Measurements from ENCODE around the gene CTDSP2.
A peak's percentile ranks its signal among the peaks of the same experiment; 100 is the strongest.

The CTDSP2 gene

DNA sequence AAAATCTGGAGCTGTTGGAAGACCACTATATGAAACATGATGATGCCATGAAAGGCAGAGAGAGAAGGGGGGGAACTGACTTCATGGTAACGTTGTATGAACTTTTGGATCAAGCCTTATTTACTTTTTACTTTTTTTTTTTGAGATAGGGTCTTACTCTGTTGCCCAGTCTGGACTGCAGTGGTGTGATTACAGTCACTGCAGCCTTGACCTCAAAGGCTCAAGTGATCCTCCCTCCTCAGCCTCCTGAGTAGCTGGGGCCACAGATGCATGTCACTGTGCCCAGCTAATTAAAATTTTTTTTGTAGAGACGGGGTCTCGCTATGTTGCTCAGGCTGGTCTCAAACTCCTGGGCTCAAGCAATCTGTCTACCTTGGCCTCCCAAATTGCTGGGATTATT lies 31.3 kb upstream of the CTDSP2 start:
- TF ChIP-seq, protein P1, sequence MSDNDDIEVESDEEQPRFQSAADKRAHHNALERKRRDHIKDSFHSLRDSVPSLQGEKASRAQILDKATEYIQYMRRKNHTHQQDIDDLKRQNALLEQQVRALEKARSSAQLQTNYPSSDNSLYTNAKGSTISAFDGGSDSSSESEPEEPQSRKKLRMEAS (IDR thresholded peaks at IDR 0.05), result no peak
- TF ChIP-seq EGR1 (IDR thresholded peaks at IDR 0.05), result no peak
- no peak for TF ChIP-seq RAD21 (IDR thresholded peaks at IDR 0.05; ENCODE audit: low read depth)
- TF ChIP-seq, protein P2, sequence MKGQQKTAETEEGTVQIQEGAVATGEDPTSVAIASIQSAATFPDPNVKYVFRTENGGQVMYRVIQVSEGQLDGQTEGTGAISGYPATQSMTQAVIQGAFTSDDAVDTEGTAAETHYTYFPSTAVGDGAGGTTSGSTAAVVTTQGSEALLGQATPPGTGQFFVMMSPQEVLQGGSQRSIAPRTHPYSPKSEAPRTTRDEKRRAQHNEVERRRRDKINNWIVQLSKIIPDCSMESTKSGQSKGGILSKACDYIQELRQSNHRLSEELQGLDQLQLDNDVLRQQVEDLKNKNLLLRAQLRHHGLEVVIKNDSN (IDR thresholded peaks at IDR 0.05), result no peak
- no peak for TF ChIP-seq TCF12 (IDR thresholded peaks at IDR 0.05; ENCODE audit: low read depth)
- no peak for TF ChIP-seq ZBTB7A (IDR thresholded peaks at IDR 0.05; ENCODE audit: low read depth)
- TF ChIP-seq CREB1 (IDR thresholded peaks at IDR 0.05; ENCODE audit: low read depth), result no peak
- TF ChIP-seq FOXM1 (IDR thresholded peaks at IDR 0.05; ENCODE audit: borderline replicate concordance, low read depth), result no peak
- no peak for TF ChIP-seq YY1 (IDR thresholded peaks at IDR 0.05; ENCODE audit: low read depth)
- no peak for TF ChIP-seq TAF1 (IDR thresholded peaks at IDR 0.05; ENCODE audit: low read depth)
- TF ChIP-seq EP300 (IDR thresholded peaks at IDR 0.05; ENCODE audit: borderline replicate concordance), result no peak
- no peak for TF ChIP-seq NFIC (IDR thresholded peaks at IDR 0.05)
- TF ChIP-seq, protein P3, sequence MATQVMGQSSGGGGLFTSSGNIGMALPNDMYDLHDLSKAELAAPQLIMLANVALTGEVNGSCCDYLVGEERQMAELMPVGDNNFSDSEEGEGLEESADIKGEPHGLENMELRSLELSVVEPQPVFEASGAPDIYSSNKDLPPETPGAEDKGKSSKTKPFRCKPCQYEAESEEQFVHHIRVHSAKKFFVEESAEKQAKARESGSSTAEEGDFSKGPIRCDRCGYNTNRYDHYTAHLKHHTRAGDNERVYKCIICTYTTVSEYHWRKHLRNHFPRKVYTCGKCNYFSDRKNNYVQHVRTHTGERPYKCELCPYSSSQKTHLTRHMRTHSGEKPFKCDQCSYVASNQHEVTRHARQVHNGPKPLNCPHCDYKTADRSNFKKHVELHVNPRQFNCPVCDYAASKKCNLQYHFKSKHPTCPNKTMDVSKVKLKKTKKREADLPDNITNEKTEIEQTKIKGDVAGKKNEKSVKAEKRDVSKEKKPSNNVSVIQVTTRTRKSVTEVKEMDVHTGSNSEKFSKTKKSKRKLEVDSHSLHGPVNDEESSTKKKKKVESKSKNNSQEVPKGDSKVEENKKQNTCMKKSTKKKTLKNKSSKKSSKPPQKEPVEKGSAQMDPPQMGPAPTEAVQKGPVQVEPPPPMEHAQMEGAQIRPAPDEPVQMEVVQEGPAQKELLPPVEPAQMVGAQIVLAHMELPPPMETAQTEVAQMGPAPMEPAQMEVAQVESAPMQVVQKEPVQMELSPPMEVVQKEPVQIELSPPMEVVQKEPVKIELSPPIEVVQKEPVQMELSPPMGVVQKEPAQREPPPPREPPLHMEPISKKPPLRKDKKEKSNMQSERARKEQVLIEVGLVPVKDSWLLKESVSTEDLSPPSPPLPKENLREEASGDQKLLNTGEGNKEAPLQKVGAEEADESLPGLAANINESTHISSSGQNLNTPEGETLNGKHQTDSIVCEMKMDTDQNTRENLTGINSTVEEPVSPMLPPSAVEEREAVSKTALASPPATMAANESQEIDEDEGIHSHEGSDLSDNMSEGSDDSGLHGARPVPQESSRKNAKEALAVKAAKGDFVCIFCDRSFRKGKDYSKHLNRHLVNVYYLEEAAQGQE (IDR thresholded peaks at IDR 0.05; ENCODE audit: low read depth), result no peak
- TF ChIP-seq TEAD4 (IDR thresholded peaks at IDR 0.05), result no peak
- TF ChIP-seq CEBPB (IDR thresholded peaks at IDR 0.05), result no peak

DNA sequence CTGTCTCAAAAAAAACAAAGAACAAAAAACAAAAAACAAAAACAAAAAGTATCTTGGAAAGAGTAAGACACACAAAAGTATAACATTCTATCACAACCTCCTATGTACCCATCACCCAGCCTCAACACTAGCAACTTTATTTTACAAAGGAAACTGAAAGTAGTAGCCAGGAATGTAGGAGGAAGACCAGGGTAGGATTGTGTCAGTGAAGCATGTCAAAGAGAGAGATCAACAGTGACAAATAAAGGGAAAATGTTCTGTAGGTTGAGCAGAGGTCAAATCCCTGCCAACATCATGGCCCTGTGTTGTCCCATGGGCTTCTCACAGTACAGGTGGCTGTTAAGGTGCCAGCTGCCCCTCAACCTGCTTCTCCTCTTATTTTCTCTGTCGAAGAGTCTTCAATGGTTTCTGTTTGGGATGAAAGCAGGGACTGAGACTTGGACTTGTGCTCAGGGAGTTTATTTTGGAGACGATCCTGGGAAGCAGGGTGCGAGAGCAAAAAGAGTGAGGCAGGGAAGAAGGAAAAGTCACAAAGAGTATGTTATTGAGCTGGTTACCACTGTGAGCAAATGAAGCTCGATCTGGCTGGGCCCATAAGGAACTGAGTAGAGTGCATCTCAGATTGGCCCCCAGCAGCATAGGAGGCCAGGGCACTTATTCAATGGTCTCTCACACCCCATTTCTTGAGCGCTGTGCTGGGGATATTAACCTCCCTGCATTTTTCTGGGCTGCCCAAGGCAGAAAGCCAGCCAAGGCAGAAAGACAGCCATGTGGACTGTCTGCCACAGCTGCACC lies 29.4 kb upstream of the CTDSP2 start:
- TF ChIP-seq TCF12 (IDR thresholded peaks at IDR 0.05; ENCODE audit: low read depth) (no peak), YY1 (IDR thresholded peaks at IDR 0.05; ENCODE audit: low read depth) (no peak), EP300 (IDR thresholded peaks at IDR 0.05; ENCODE audit: borderline replicate concordance) (no peak), CREB1 (IDR thresholded peaks at IDR 0.05; ENCODE audit: low read depth) (no peak), ZBTB7A (IDR thresholded peaks at IDR 0.05; ENCODE audit: low read depth) (no peak)
- TF ChIP-seq, protein P2 (IDR thresholded peaks at IDR 0.05), result no peak

DNA sequence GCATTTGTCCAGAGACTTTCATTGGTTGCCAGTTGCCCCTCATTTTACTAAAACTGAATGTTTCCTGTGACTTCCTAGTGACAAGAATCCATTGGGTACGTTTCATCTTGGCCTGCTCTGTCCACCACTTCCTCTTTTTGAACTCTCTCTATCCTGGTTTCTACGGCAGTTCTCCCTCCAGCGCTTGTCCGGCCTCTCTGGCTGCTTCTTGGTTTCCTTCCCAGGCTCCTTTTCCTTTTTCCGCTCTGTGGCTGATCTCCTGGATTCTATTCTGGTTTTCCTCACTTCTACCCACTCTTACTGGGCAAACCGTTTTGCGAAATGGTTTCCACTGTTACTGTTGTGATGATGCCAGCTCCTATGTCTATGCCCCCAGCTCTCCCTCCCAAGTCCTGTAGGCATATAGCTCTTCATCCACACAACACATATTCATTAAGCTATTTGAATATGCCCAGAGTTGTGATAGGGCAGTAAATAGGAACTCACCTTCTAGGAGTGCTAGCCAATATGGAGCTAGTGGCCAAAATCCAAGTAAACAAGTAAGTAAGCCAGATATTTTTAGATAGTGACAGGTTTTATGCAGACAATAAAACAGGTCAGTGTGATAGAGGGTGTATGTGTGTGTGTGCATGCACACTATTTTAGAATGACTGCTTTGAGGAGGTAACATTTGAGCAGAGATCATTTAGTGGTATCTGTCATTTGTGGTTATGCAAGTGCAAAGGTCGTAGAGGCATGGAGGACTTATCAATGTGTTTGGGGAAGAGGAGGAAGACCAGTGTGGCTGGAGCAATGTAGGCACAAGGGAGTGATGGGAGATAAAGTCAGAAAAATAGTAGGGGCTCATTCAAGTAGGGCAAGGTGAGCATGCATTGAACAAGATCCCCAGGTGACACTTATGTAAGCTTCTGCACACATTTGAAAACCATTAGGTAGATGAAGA lies 27.9 kb upstream of the CTDSP2 start:
- TF ChIP-seq TEAD4 (IDR thresholded peaks at IDR 0.05) (no peak), CEBPB (IDR thresholded peaks at IDR 0.05) (no peak), TCF12 (IDR thresholded peaks at IDR 0.05; ENCODE audit: low read depth) (no peak)

DNA sequence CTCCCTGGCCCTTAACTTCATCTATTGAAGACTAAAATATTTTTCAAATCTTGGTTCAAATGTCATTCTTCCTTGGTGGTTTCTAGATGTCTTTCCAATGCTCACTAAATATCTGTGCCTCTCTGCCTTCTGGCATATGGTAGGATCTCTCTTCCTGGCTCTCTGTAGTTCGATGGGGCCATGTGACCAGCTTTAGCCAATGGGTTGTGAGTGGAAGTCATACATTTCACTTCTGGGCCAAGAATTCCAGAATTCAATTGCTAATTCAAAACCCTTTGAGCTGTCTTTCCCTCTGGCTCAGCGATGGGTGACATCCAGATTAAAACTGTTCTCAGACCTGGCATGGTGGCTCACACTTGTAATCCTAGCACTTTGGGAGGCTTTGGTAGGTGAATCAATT lies 25.8 kb upstream of the CTDSP2 start:
- TF ChIP-seq TCF12 (IDR thresholded peaks at IDR 0.05; ENCODE audit: low read depth), result no peak
- TF ChIP-seq, protein P2 (IDR thresholded peaks at IDR 0.05), result peak; percentile 91
- TF ChIP-seq YY1 (IDR thresholded peaks at IDR 0.05; ENCODE audit: low read depth), result no peak
- no peak for TF ChIP-seq EP300 (IDR thresholded peaks at IDR 0.05; ENCODE audit: borderline replicate concordance)

DNA sequence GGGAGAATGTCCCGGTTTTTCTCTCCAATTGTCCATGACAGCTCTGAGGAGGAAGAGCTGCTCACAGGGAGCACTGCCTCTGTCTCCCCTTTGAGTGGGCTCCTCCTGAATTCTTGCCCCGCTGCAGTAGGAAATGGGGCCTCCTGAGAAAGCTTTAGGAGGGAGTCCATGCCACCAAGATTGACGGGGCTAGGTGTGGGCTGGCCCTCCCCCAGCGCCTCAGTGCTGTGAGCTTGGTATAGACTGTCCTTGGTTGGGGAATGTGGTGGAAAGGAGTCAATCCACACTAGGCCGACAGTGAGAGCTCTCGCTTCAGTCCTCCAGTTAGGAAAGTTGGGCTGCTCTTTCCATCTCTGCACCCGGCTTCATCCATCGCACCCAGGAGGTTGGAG lies 23.4 kb upstream of the CTDSP2 start:
- no peak for TF ChIP-seq RAD21 (IDR thresholded peaks at IDR 0.05; ENCODE audit: low read depth)
- TF ChIP-seq TCF12 (IDR thresholded peaks at IDR 0.05; ENCODE audit: low read depth), result no peak
- TF ChIP-seq EP300 (IDR thresholded peaks at IDR 0.05; ENCODE audit: borderline replicate concordance), result no peak
- no peak for TF ChIP-seq FOXM1 (IDR thresholded peaks at IDR 0.05; ENCODE audit: borderline replicate concordance, low read depth)
- TF ChIP-seq ZBTB7A (IDR thresholded peaks at IDR 0.05; ENCODE audit: low read depth), result no peak
- TF ChIP-seq TAF1 (IDR thresholded peaks at IDR 0.05; ENCODE audit: low read depth), result no peak
- no peak for TF ChIP-seq EGR1 (IDR thresholded peaks at IDR 0.05)
- no peak for TF ChIP-seq YY1 (IDR thresholded peaks at IDR 0.05; ENCODE audit: low read depth)
- no peak for TF ChIP-seq CEBPB (IDR thresholded peaks at IDR 0.05)
- TF ChIP-seq, protein P1 (IDR thresholded peaks at IDR 0.05), result no peak
- no peak for TF ChIP-seq CREB1 (IDR thresholded peaks at IDR 0.05; ENCODE audit: low read depth)
- TF ChIP-seq, protein P2 (IDR thresholded peaks at IDR 0.05), result no peak
- TF ChIP-seq, protein P3 (IDR thresholded peaks at IDR 0.05; ENCODE audit: low read depth), result no peak
- TF ChIP-seq NFIC (IDR thresholded peaks at IDR 0.05), result no peak
- no peak for TF ChIP-seq TEAD4 (IDR thresholded peaks at IDR 0.05)

Measured in Ishikawa (cell line).